Fibroblast of the aortic adventitia (primary cell): ENCODE measurements around the gene CENPO. TPM values are rescaled to one million over a fixed set of nuclear protein-coding genes. Genes with fewer than 3 reads are reported as not detected.
A peak's percentile ranks its signal among the peaks of the same experiment; 100 is the strongest.

ENCODE experiments used
- DNase-seq: peaks from one replicate; pipeline ENCODE4 v3.0.0-alpha.2; 2010; ENCODE audit warnings: low read depth
- H3K4me3 ChIP-seq: 2 replicates; pipeline ENCODE4 v1.5.1; 2011; ENCODE audit warnings: low read depth, mild to moderate bottlenecking, control low read depth, low read length, moderate library complexity
- total RNA-seq: library from RNA; depleted of rRNA; stranded (reverse); fragments of >200 nt; gene quantifications from 2 replicates; pipeline ENCODE4 v1.2.3, GENCODE V29; 2012; ENCODE audit warnings: low replicate concordance
- TF ChIP-seq, protein P1 (sequence below): IDR thresholded peaks from 2 replicates; pipeline ENCODE4 v1.5.1; 2011; ENCODE audit warnings: mild to moderate bottlenecking, low read length, control low read depth, inconsistent platforms; ENCODE audit not compliant: insufficient read depth

CENPO gene, protein sequence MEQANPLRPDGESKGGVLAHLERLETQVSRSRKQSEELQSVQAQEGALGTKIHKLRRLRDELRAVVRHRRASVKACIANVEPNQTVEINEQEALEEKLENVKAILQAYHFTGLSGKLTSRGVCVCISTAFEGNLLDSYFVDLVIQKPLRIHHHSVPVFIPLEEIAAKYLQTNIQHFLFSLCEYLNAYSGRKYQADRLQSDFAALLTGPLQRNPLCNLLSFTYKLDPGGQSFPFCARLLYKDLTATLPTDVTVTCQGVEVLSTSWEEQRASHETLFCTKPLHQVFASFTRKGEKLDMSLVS
- 5.5 and 35.3 TPM in 2 replicates for total RNA-seq

DNA sequence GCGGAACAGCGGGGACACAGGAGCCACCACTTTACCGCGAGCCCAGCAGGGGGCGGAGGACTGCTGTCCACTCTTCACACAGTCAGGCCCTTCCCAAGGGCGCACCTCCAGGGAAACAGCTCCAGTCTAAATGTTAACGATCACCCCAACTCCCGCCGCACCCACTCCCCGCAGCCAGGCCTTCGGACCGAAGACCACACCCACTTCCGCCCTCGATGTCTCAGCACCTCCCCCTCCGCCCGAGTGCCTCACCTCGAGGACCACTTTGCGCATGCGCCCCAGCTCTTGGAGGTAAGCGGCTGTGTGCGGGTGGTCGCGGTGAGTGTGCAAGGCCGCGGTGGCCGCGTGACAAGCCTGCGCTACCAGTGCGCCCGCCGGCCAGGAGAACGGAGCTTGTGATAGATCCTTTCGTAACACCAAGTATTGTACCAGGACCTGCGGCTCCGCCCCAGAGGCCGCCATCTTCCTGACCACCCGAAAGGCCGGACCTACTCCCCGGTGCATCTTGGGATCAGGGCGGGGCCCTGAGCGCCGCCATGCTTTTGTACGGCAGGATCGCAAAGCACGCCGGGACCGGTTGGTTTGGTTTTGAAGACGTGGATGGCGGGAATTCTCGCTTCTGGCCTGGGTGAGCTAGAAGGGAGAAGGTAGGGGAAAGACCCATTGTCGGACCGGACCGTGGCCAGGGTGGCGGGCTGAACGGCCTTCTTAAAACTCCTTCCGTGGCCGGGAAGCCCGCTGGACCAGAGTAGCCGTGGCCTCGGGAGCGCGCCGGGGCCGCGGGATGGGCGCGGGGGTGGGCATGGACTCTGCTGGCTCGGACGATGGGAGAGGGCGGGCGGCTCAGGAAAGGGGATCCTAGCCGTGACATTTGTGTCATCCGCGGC is at the start of gene CENPO, which contains the start of gene PTRHD1:
TSS of gene CENPO (plus strand) at position 552 of the 887 bp plus-strand sequence. CDS start 495 bp downstream, outside the sequence.
TSS of gene PTRHD1 (minus strand) at position 518 of the 887 bp plus-strand sequence. CDS start at position 504, 14 bp downstream.
- TF ChIP-seq, protein P1, sequence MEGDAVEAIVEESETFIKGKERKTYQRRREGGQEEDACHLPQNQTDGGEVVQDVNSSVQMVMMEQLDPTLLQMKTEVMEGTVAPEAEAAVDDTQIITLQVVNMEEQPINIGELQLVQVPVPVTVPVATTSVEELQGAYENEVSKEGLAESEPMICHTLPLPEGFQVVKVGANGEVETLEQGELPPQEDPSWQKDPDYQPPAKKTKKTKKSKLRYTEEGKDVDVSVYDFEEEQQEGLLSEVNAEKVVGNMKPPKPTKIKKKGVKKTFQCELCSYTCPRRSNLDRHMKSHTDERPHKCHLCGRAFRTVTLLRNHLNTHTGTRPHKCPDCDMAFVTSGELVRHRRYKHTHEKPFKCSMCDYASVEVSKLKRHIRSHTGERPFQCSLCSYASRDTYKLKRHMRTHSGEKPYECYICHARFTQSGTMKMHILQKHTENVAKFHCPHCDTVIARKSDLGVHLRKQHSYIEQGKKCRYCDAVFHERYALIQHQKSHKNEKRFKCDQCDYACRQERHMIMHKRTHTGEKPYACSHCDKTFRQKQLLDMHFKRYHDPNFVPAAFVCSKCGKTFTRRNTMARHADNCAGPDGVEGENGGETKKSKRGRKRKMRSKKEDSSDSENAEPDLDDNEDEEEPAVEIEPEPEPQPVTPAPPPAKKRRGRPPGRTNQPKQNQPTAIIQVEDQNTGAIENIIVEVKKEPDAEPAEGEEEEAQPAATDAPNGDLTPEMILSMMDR, result peak; percentile 74
- DNase-seq, result peak; percentile 96
- H3K4me3 ChIP-seq, result peak within 1 kb of the TSS; percentile 96

DNA sequence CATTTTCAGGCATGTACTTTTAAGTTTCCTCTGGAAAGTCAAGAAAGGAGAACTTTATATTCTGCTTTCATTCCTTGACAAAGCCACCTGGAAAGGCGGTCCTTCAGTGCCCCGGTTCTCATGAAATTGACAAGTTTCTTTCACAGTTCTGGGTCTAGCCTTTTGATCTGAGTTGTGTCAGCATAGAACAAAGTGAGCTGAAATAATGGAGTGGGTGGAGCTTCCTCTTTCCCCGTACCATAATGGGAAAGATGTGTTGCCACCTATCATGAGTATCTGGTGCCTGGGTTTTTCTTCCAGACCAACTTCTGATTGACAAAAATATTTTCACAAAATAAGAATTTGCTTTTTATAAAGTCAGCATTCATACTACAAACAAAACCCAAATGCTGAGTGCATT is 49.3 kb upstream of the CENPO start:
- no peak overlapping the region for H3K4me3 ChIP-seq
- TF ChIP-seq, protein P1, result no peak
- no peak for DNase-seq

DNA sequence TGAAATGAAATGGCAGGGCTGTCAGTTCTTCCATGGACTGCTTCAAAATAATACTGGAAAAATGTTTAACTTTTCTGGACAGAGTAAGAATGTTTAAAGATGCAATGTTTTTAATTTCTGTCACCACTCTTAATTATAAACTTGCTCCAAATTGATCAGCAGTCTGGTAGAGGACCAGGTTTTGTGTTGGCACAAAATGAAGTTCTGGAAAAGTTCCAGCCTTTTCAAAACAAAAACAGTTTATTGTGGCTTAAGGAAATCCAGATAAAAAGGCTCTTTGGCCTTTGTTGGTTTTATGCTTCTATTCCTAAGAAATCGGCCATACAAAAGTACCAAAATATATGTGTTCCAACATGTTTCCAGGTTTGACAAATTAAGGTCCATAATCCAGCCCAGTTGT is 48.9 kb upstream of the CENPO start:
- no peak overlapping the region for H3K4me3 ChIP-seq
- DNase-seq, result no peak
- TF ChIP-seq, protein P1, result no peak

DNA sequence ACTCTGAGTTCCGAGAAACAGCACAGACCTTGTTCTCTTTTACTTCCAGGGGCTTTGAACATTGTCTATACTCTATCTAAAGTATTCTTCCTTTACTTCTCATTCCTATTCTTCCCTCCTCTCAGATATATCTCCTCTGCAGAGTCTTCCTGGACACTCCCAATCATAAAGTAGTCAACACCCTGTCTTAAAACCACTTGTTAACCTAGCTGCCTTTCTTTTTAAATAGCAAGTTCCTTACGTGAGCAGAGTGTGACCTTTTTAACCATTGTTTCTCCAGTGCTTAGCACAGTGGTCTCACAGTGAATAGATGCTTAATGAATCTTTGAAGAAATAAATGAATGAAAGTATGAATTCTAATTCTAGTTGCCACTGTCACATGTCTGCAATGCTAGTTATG is 47.4 kb upstream of the CENPO start:
- H3K4me3 ChIP-seq, result no peak overlapping the region
- TF ChIP-seq, protein P1, result no peak
- DNase-seq, result no peak

DNA sequence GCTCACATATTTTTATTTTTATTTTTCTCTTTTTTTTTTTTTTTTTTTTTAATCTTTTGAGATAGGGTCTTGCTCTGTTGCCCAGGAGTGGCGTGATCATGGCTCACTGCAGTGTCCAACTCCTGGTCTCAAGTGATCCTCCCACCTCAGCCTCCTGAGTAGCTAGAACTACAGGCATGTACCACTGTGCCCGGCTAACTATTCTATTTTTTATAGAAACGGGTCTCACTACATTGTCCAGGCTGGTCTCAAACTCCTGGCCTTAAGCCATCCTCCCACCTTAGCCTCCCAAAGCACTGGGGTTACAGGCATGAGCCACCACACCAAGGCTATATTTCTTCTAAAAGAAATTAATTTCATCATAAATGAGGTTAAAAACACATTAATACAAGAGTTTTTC is 45.9 kb upstream of the CENPO start:
- no peak for DNase-seq
- no peak overlapping the region for H3K4me3 ChIP-seq
- TF ChIP-seq, protein P1, result no peak

DNA sequence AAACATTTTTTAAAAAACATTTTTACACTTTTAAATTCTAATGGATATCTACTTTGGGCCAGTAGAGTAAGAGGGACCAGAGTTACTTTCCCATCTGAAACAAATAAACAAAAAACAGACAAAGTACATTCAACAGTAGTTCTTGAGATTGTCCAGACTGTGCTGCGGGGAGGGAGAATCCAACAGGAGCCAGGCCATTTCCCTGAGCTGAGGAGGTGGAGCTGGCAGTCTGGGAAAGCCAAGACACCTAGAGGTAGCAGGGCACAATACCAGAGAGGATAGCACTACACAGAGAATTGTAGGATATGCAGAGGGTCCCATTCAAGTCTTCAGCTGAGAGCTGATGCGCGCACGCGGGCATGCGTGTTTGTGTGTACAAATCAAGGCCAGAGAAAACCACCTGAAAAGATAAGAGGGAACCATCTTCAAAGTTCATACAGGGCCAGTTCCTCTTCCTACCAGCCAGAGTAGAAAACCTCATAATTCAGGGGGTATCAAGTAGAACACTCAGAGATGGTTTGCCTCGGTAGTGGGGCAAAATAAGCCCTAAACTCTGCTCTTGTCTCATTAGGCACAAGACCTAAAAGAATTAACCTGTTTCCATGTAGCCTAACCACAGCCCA is 44.0 kb upstream of the CENPO start:
- H3K4me3 ChIP-seq, result no peak overlapping the region
- TF ChIP-seq, protein P1, result no peak
- no peak for DNase-seq
